ENCODE data around the gene SPSB3. TPM values are rescaled to one million over a fixed set of nuclear protein-coding genes. Genes with fewer than 3 reads are reported as not detected.
A peak's percentile ranks its signal among the peaks of the same experiment; 100 is the strongest.

The SPSB3 gene
- total and polyA plus RNA-seq, 2 of the 4 experiments (the other 2 are of a cell fraction), result 9.1 to 30.8 TPM

DNA sequence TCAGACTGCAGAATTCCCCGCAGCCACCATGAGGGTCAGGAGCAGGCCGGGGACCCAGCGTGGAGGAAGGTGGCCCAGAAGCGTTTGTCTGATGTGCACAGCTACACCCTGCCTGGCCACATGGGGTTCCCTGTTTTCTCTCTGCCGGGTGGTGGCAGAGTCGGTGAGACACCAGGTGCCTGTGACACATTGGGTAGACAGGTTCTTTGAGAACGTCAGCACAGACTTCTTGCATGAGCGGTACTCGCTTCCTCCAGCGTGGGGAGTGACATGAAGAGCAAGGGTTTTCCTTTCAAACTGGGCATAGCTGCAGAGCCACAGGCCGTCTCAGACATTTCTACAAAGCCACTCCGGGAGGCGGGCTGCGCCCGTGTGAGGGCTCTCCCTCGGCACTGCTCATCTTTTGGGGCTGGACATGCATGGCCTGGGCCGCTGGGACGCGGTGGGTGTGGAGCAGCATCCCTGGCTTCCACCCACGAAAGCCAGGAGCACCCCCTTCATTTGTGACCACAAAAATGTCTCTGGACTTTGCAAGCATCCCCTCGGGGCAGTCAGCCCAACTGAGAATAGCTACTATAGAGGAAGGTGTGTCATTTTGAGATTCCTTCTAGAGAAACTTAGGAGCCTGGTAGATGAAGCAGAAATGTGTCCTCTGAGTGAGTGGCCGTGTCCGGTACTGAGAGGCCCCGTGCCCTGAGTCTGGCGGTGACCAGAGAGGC, 37.0 kb downstream of the SPSB3 start:
- Histone ChIP-seq H3K4me2 (ENCODE audit: low read depth, low read length) (no peak overlapping the region), H3K56ac (ENCODE audit: extremely low read depth, insufficient read depth, low read length) (no peak overlapping the region; the same call in 1 of the 2 replicates), H3K9me1 (ENCODE audit: insufficient read depth, low read length) (peaks cover 8% of the 10 kb centered on the region), H3K79me1 (ENCODE audit: low read depth in 1 of 2, low read length in 2 of 2) (peaks cover 16 to 47% of the 10 kb centered on the region in 2 experiments), H2BK20ac (ENCODE audit: low read depth, low read length) (peak overlapping the region; percentile 23; the same call in 1 of the 2 replicates), H4K20me1 (ENCODE audit: insufficient read depth, low read length) (peaks cover 16% of the 10 kb centered on the region), H3K9ac (ENCODE audit: low read depth, low read length) (no peak overlapping the region), H2AFZ (replicated peaks; ENCODE audit: low read length, poor library complexity) (peak overlapping the region; percentile 23), H2AK9ac (replicated peaks; ENCODE audit: low read depth, low read length, poor library complexity) (peak overlapping the region; percentile 87), H2BK120ac (ENCODE audit: low read depth, low read length) (peak overlapping the region; percentile 33; the same call in 1 of the 2 replicates), H3K4ac (ENCODE audit: low read depth, low read length) (peak overlapping the region; percentile 42; the same call in 1 of the 2 replicates), H3K4me1 (ENCODE audit: control insufficient read depth, insufficient read depth, low read length) (peaks cover 2% of the 10 kb centered on the region; the same call in 1 of the 2 replicates), H3K27ac (ENCODE audit: insufficient read depth, low read length) (no peak overlapping the region), H3K18ac (ENCODE audit: low read depth, low read length) (no peak overlapping the region), H3K4me3 (ENCODE audit: insufficient read depth, low read depth, low read length) (no peak overlapping the region), H2BK15ac (ENCODE audit: low read depth, low read length) (no peak overlapping the region), H2BK5ac (ENCODE audit: low read depth, low read length, poor library complexity, severe bottlenecking) (no peak overlapping the region), H3K36me3 (ENCODE audit: control insufficient read depth, insufficient read depth, low read length) (peaks cover 62% of the 10 kb centered on the region), H4K8ac (ENCODE audit: low read depth in 2 of 2, low read length in 2 of 2) (peak overlapping the region in 1 of 2 experiments; percentile 47; a peak in 1 of 4 replicates), H3K27me3 (ENCODE audit: control insufficient read depth, insufficient read depth, low read length) (no peaks in the 10 kb centered on the region), H4K91ac (ENCODE audit: insufficient read depth, low read depth, low read length) (0 out of 2 replicates have a peak overlapping the region, but pooled peaks have one; percentile 16), H3K9me3 (ENCODE audit: control insufficient read depth, insufficient read depth, low read length) (no peaks in the 10 kb centered on the region), H4K5ac (ENCODE audit: low read depth, low read length) (no peak overlapping the region), H3K23ac (ENCODE audit: low read depth, low read length) (no peak overlapping the region), H3K14ac (replicated peaks; ENCODE audit: low read depth, low read length) (0 out of 2 replicates have a peak overlapping the region, but pooled peaks have one; percentile 1), H2AK5ac (ENCODE audit: low read depth, low read length) (no peak overlapping the region)
- DNase-seq (peak; percentile 59), ATAC-seq (ENCODE audit: low read depth) (peak; percentile 62)
- 94% methylated on average over 12 of the region's 25 CpGs; no CpG with 5 or more reads in 1 of the 2 experiments for WGBS, 2 experiments (ENCODE audit: extremely low coverage in 2 of 2, insufficient read length in 1 of 2)
- BruUV-seq (replicated peaks), result TSS peak; percentile 47
- dilution Hi-C loops (cut with HindIII; ENCODE audit: low sequenced_read_pairs, unreplicated experiment), result no loop called here
- intact Hi-C loops (cut with micrococcal nuclease), result no loop called here
- in situ Hi-C loops (cut with MboI; ENCODE audit: low sequenced_read_pairs), result no loop called here
- ChIA-PET CTCF (interaction anchor here (1.4 kb wide), 1 partner anchor 40 kb away, joined by 7 read pairs; the partner anchor contains the start of gene MAPK8IP3), POLR2A (ENCODE audit: unreplicated experiment) (no interaction called here)
- no peak for TF ChIP-seq ELK1 (IDR thresholded peaks at IDR 0.05; ENCODE audit: borderline replicate concordance, low read depth, low read length)
- no peak for TF ChIP-seq CEBPB (IDR thresholded peaks at IDR 0.05; ENCODE audit: low read depth, low read length)
- TF ChIP-seq RCOR1 (IDR thresholded peaks at IDR 0.05; ENCODE audit: insufficient replicate concordance, low read length), result no peak
- no peak for TF ChIP-seq POLR2A (IDR thresholded peaks at IDR 0.05; ENCODE audit: low read depth, low read length)
- TF ChIP-seq NFE2L2 (IDR thresholded peaks at IDR 0.05; ENCODE audit: low read depth, low read length), result no peak
- TF ChIP-seq BHLHE40 (IDR thresholded peaks at IDR 0.05; ENCODE audit: low read depth, low read length), result no peak
- no peak for TF ChIP-seq SMC3 (IDR thresholded peaks at IDR 0.05; ENCODE audit: low read depth, low read length)
- TF ChIP-seq USF2 (IDR thresholded peaks at IDR 0.05; ENCODE audit: low read depth, low read length), result no peak
- TF ChIP-seq, protein P1, sequence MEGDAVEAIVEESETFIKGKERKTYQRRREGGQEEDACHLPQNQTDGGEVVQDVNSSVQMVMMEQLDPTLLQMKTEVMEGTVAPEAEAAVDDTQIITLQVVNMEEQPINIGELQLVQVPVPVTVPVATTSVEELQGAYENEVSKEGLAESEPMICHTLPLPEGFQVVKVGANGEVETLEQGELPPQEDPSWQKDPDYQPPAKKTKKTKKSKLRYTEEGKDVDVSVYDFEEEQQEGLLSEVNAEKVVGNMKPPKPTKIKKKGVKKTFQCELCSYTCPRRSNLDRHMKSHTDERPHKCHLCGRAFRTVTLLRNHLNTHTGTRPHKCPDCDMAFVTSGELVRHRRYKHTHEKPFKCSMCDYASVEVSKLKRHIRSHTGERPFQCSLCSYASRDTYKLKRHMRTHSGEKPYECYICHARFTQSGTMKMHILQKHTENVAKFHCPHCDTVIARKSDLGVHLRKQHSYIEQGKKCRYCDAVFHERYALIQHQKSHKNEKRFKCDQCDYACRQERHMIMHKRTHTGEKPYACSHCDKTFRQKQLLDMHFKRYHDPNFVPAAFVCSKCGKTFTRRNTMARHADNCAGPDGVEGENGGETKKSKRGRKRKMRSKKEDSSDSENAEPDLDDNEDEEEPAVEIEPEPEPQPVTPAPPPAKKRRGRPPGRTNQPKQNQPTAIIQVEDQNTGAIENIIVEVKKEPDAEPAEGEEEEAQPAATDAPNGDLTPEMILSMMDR (conservative IDR thresholded peaks at IDR 0.05; ENCODE audit: low read depth, low read length), result no peak
- TF ChIP-seq MAZ (IDR thresholded peaks at IDR 0.05; ENCODE audit: borderline replicate concordance, low read depth, low read length), result no peak
- TF ChIP-seq CHD1 (IDR thresholded peaks at IDR 0.05; ENCODE audit: low read depth, low read length), result no peak
- TF ChIP-seq RAD21 (IDR thresholded peaks at IDR 0.05; ENCODE audit: low read length), result no peak
- no peak for TF ChIP-seq MXI1 (IDR thresholded peaks at IDR 0.05; ENCODE audit: borderline replicate concordance, low read depth, low read length)
- TF ChIP-seq MAFK (IDR thresholded peaks at IDR 0.05; ENCODE audit: low read depth, low read length), result no peak

All from IMR-90 (cell line).